Fibroblast of peridontal ligament (primary cell): Measurements from ENCODE around the gene ZNF575.
"Not testable (repeated sequence)": the region's sequence is repeated elsewhere in the genome, so short reads cannot be mapped to it uniquely, and the experiment has no call there.

Experiments
- DNase-seq: peaks from one replicate; pipeline ENCODE4 v3.0.0-alpha.2; 2010; ENCODE audit errors: extremely low read depth

Gene ZNF575

DNA sequence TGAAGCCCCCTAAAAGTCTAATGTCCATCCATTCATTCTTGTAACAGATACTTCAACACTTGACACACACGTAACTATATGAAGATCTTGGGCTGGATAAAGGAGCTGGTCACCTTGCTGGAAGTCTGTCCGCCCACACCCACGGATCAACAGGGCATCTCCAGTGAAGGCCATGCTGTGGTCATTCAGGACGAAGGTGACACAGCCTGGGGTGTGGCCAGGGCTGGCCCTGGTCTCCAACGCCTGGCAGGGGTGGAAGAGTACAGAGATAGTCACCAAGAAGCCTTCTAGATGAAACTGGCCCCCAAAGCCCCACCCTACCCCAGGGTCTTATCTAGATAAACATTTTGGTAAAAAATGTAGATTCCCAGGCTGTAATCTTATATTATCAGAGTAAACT lies 21.7 kb upstream of the ZNF575 start:
- DNase-seq, result no peak

GRCh38 chr19:43512399-43512798 lies 20.6 kb upstream of the ZNF575 start:
- not testable (repeated sequence) for DNase-seq

GRCh38 chr19:43518051-43518450 lies 14.9 kb upstream of the ZNF575 start:
- no peak for DNase-seq

- peak; percentile 94 for DNase-seq
Observed at GRCh38 chr19:43519436-43520088, 13.4 kb upstream of the ZNF575 start.

- no peak for DNase-seq
Observed at GRCh38 chr19:43522929-43523328, 10.1 kb upstream of the ZNF575 start.

- DNase-seq, result not testable (repeated sequence)
Observed at GRCh38 chr19:43523696-43524095, 9.3 kb upstream of the ZNF575 start.

GRCh38 chr19:43524922-43525835 lies 7.8 kb upstream of the ZNF575 start:
- DNase-seq, result peak; percentile 38

GRCh38 chr19:43525836-43526771 lies 6.9 kb upstream of the ZNF575 start:
- no peak for DNase-seq

DNA sequence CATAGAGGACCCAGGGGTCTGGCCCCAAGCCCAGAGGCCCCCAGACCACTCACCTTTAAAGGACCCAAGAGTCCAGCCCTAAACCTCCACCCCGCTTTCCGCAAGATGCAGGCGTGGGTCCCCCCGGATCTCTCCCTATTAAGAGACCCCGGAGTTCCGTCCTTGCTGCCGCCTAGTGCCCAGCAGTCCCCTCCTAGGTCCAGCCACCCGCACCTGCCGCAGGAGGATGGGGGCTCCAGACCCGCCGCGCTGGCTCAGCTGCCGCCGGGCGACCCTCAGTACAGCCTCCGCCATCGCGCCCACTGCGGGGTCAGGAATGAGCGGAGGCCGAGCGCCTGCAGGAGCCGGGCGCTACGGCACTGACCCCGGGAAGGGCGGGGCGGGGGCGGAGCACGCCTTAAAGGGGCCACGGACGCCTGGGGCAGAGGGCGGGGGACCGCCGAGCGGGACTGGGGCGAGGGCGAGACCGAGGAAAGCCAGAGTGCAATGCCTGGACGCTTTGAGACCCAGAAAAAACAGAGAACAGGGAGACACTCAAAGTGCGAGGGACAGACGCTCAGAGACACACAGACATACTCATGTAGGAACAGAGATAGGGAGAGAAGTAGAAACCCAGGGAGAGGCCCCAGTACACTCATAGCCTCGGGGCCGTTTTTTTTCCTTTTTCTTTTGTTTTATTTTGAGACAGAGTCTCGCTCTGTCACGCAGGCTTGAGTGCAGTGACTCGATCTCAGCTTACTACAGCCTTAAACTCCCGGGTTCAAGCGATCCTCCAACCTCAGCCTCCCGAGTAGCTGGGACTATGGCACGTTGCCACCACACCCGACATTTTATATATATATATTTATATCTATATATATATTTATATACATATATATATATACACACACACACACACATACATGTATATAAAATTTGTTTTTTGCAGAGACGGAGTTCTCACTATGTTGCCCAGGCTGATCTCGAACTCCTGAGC lies 5.8 kb upstream of the ZNF575 start, which contains the start of gene ETHE1:
Gene ETHE1, minus strand, starts transcription at position 318 of the 976 bp plus-strand sequence. Its CDS starts 24 bp downstream, at position 294.
- peak; percentile 40 for DNase-seq

- DNase-seq, result peak; percentile 29
Observed at GRCh38 chr19:43527860-43528622, 4.9 kb upstream of the ZNF575 start.

- DNase-seq, result peak; percentile 20
Observed at GRCh38 chr19:43532571-43532961, 422 bp upstream of the ZNF575 start.

DNA sequence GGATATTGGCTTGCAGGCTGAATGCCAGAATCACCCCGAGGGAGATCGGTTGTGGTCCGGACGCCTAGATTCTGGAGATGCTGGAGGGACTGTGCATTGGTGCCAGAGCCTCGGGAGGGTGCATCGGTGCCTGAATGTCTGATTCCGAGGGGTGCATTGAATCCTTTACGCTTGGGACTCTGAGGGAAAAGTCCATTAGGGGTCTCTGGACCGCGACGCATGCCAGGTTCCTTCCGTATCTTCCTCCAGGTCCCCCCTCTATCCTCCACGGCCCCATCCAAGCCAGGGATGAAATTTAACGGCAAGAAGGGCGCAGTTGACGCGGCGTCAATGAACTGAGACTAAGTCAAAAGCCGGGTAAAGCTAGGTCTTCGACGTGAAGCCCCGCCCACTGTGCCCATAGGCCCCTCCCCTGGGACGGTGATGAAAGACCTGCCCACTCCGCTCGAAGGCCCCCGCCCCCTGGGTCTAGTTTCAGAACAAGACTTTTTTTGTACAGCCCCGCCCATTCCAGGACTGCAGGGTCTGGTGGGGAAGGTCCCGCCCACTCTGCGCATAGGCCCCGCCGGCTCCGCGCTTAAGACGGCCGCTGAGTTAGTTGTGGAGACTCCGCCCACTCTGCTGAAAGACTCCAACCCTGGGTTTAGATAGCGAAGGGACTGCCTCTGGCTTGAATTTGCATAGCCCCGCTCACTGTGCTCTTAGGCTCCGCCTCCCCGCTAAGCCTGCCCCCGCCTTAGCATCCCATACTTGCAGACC lies 737 bp downstream of the ZNF575 start:
- DNase-seq, result peak; percentile 100

- DNase-seq, result no peak
Observed at GRCh38 chr19:43534305-43534815, 1.4 kb downstream of the ZNF575 start.

DNA sequence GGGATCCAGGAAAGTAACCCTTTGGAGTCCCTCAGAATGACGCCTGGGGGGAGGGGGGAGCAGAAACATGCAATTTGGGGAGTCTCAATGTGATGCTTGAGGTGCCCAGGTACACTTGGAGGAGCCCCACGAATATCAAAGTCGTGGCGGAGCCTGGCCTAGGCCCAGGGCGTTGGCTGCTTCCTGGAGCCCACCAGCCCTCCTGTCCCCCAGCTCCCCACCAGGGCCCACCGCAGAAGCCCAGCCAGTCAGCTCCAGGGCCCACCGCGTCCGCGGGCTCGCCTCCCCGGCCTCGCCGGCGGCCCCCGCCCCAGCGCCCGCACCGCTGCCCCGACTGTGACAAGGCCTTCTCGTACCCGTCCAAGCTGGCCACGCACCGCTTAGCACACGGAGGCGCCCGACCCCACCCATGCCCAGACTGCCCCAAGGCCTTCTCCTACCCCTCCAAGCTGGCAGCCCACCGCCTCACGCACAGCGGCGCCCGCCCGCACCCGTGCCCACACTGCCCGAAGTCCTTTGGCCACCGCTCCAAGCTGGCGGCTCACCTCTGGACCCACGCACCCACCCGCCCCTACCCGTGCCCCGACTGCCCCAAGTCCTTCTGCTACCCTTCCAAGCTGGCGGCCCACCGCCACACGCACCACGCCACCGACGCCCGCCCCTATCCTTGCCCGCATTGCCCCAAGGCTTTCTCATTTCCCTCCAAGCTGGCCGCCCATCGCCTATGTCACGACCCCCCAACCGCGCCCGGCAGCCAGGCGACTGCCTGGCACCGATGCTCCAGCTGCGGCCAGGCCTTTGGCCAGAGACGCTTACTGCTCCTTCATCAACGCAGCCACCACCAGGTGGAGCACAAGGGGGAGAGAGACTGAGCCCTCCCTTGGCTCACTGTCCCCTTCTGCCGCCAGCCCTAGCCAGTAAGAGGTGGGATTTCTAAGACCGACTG lies 2.1 kb downstream of the ZNF575 start:
- DNase-seq, result peak; percentile 60

- no peak for DNase-seq
Observed at GRCh38 chr19:43538922-43539321, 5.9 kb downstream of the ZNF575 start.

- no peak for DNase-seq
Observed at GRCh38 chr19:43540381-43540780, 7.4 kb downstream of the ZNF575 start.

DNA sequence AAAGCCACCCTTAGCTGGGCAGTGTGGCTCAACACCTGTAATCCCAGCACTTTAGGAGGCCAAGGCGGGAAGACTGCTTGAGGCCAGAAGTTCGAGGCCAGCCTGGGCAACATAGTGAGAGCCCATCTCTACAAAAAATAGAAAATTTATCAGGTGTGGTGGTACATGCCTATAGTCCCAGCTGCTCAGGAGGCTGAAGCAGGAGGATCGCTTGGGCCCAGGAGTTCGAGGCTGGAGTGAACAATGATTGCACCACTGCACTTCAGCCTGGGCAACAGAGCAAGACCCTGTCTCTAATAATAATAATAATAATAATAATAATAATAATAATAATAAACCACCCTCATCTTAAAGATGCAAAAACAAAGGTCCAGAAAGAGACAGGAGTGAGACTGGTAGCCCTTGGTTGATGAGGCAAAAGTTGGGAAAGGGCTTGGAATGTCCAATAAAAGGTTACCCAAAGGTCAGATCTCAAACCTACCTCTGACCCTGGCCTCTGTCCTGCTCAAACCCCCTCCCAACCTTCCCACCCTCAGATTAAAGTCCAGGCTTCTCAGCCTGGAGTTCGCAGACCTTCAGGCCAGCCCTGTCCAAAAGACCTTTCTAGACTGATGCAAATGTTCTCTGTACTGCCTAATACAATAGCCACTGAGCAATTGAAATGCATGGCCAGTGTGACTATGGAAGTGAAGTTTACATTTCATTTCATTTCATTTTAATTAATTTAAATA lies 9.1 kb downstream of the ZNF575 start:
- no peak for DNase-seq
